Nucleus accumbens (tissue), 56 donors: ENCODE measurements around the gene ETV4.
A peak's percentile ranks its signal among the peaks of the same experiment; 100 is the strongest.
"Not testable (repeated sequence)": the region's sequence is repeated elsewhere in the genome, so short reads cannot be mapped to it uniquely, and the experiment has no call there.

Source experiments
- DNase-seq, 56 donors: peaks; one replicate each; lab custom pipeline; 2025; lab: John Stamatoyannopoulos, UW

Gene ETV4

GRCh38 chr17:43521389-43521788, 24.8 kb downstream of the ETV4 start:
- no peak for DNase-seq

- peak in 18 of 56 donors; percentile 8 to 37 (median 20) for DNase-seq
Observed at GRCh38 chr17:43517615-43518386, 28.3 kb downstream of the ETV4 start.

- no peak for DNase-seq
Observed at GRCh38 chr17:43517161-43517560, 29.0 kb downstream of the ETV4 start.

GRCh38 chr17:43515656-43516055, 30.5 kb downstream of the ETV4 start:
- no peak for DNase-seq

- not testable (repeated sequence) for DNase-seq
Observed at GRCh38 chr17:43511199-43511598, 34.9 kb downstream of the ETV4 start.

GRCh38 chr17:43509440-43509839, 36.7 kb downstream of the ETV4 start:
- not testable (repeated sequence) for DNase-seq

GRCh38 chr17:43490621-43491020, 55.5 kb downstream of the ETV4 start:
- no peak for DNase-seq

- DNase-seq = peak; percentile 70 to 100 (median 96)
Observed at GRCh38 chr17:43483674-43484551, 62.2 kb downstream of the ETV4 start, which contains the start of gene DHX8. Gene DHX8 (plus strand): TSS chr17:43483975. CDS start chr17:43484038, 63 bp downstream.

GRCh38 chr17:43482103-43483012, 63.8 kb downstream of the ETV4 start:
- DNase-seq = peak in 1 of 56 donors; percentile 0

- DNase-seq = no peak
Observed at GRCh38 chr17:43479948-43480347, 66.2 kb downstream of the ETV4 start.
